ENCODE data around the gene STARD7.

STARD7 gene

GRCh38 chr2:96136129-96136720 lies 72.4 kb downstream of the STARD7 start:
- H3K27ac ChIP-seq (ENCODE audit: low read depth, low read length), result no peak overlapping the region
- no peak overlapping the region for H3K4me2 ChIP-seq (ENCODE audit: low read length)
- H3K36me3 ChIP-seq (ENCODE audit: control insufficient read depth, low read length), result no peaks in the 10 kb centered on the region
- H3K9me2 ChIP-seq (replicated peaks; ENCODE audit: control insufficient read depth, low read length), result no peaks in the 10 kb centered on the region
- H3F3A ChIP-seq (ENCODE audit: control insufficient read depth, insufficient read depth), result peaks cover 7% of the 10 kb centered on the region; the same call in 1 of the 2 replicates
- no peaks in the 10 kb centered on the region for H4K20me1 ChIP-seq (ENCODE audit: control insufficient read depth, insufficient read depth, low read depth, low read length)
- no peaks in the 10 kb centered on the region for H3K4me1 ChIP-seq (ENCODE audit: control insufficient read depth, low read length)
- H3K27me3 ChIP-seq (ENCODE audit: control insufficient read depth, low read length), result no peaks in the 10 kb centered on the region
- H3K79me2 ChIP-seq (ENCODE audit: control insufficient read depth, low read length), result no peaks in the 10 kb centered on the region
- TF ChIP-seq EZH2phosphoT487 (IDR thresholded peaks at IDR 0.05; ENCODE audit: borderline replicate concordance, low read length) (no peak), CTCF (IDR thresholded peaks at IDR 0.05; ENCODE audit: low read depth, low read length, poor library complexity, severe bottlenecking) (no peak)
- H3K9me3 ChIP-seq (ENCODE audit: control insufficient read depth, insufficient read depth, low read length), result no peaks in the 10 kb centered on the region
- H3K4me3 ChIP-seq (ENCODE audit: low read length), result no peak overlapping the region

GRCh38 chr2:96135621-96136020 lies 73.0 kb downstream of the STARD7 start:
- Histone ChIP-seq H3K4me1 (ENCODE audit: control insufficient read depth, low read length) (no peaks in the 10 kb centered on the region), H3K79me2 (ENCODE audit: control insufficient read depth, low read length) (no peaks in the 10 kb centered on the region), H3K9me3 (ENCODE audit: control insufficient read depth, insufficient read depth, low read length) (no peaks in the 10 kb centered on the region), H3K27ac (ENCODE audit: low read depth, low read length) (no peak overlapping the region), H4K20me1 (ENCODE audit: control insufficient read depth, insufficient read depth, low read depth, low read length) (no peaks in the 10 kb centered on the region), H3K4me2 (ENCODE audit: low read length) (no peak overlapping the region), H3F3A (ENCODE audit: control insufficient read depth, insufficient read depth) (peaks cover 7% of the 10 kb centered on the region; the same call in 1 of the 2 replicates), H3K4me3 (ENCODE audit: low read length) (no peak overlapping the region), H3K9me2 (replicated peaks; ENCODE audit: control insufficient read depth, low read length) (no peaks in the 10 kb centered on the region), H3K36me3 (ENCODE audit: control insufficient read depth, low read length) (no peaks in the 10 kb centered on the region), H3K27me3 (ENCODE audit: control insufficient read depth, low read length) (no peaks in the 10 kb centered on the region)
- TF ChIP-seq EZH2phosphoT487 (IDR thresholded peaks at IDR 0.05; ENCODE audit: borderline replicate concordance, low read length) (no peak), CTCF (IDR thresholded peaks at IDR 0.05; ENCODE audit: low read depth, low read length, poor library complexity, severe bottlenecking) (no peak)

- H3K36me3 ChIP-seq (ENCODE audit: control insufficient read depth, low read length), result no peaks in the 10 kb centered on the region
- no peaks in the 10 kb centered on the region for H4K20me1 ChIP-seq (ENCODE audit: control insufficient read depth, insufficient read depth, low read depth, low read length)
- H3K9me3 ChIP-seq (ENCODE audit: control insufficient read depth, insufficient read depth, low read length), result no peaks in the 10 kb centered on the region
- no peak overlapping the region for H3K27ac ChIP-seq (ENCODE audit: low read depth, low read length)
- H3K79me2 ChIP-seq (ENCODE audit: control insufficient read depth, low read length), result no peaks in the 10 kb centered on the region
- no peak overlapping the region for H3K4me3 ChIP-seq (ENCODE audit: low read length)
- peaks cover 3% of the 10 kb centered on the region; the same call in 1 of the 2 replicates for H3F3A ChIP-seq (ENCODE audit: control insufficient read depth, insufficient read depth)
- no peaks in the 10 kb centered on the region for H3K9me2 ChIP-seq (replicated peaks; ENCODE audit: control insufficient read depth, low read length)
- no peak overlapping the region for H3K4me2 ChIP-seq (ENCODE audit: low read length)
- H3K27me3 ChIP-seq (ENCODE audit: control insufficient read depth, low read length), result no peaks in the 10 kb centered on the region
- TF ChIP-seq EZH2phosphoT487 (IDR thresholded peaks at IDR 0.05; ENCODE audit: borderline replicate concordance, low read length) (no peak), CTCF (IDR thresholded peaks at IDR 0.05; ENCODE audit: low read depth, low read length, poor library complexity, severe bottlenecking) (no peak)
- no peaks in the 10 kb centered on the region for H3K4me1 ChIP-seq (ENCODE audit: control insufficient read depth, low read length)
Measured at GRCh38 chr2:96135171-96135570, 73.5 kb downstream of the STARD7 start.
